ENCODE data around the gene SLC4A1. TPM values are rescaled to one million over a fixed set of nuclear protein-coding genes. Genes with fewer than 3 reads are reported as not detected.

SLC4A1 gene
- total RNA-seq, 3 donors from 2014 or later: 0.33 TPM; not detected in 2

DNA sequence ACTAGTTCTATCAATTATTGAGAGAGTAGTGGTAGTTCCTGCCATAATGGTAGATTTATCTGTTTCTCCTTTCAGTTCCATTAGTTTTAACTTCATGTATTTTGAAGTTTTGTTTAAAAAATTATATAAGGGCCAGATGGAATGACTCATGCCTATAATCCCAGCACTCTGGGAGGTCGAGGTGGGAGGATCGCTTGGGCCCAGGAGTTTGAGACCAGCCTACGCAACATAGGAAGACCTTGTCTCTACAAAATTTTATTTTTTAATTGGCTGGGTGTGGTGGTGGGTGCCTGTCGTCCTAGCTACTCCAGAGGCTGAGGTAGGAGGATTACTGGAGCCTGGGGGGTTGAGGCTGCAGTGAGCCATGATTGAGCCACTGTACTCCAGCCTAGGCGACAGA is 34.4 kb downstream of the SLC4A1 start:
- H3K27ac ChIP-seq: no peak overlapping the region
- intact Hi-C loops (cut with DNase I; ENCODE audit: low total_unique reads): no loop called here
- no peaks in the 10 kb centered on the region for H3K9me3 ChIP-seq
- no peaks in the 10 kb centered on the region for H3K27me3 ChIP-seq
- no peak overlapping the region for H3K4me3 ChIP-seq
- H3K36me3 ChIP-seq: no peaks in the 10 kb centered on the region
- DNase-seq (ENCODE audit: low spot score in 2 of 2): no peak
- TF ChIP-seq POLR2AphosphoS5 (IDR thresholded peaks at IDR 0.05) (no peak), POLR2A (IDR thresholded peaks at IDR 0.05) (no peak), CTCF (IDR thresholded peaks at IDR 0.05) (no peak)
- no peaks in the 10 kb centered on the region for H3K4me1 ChIP-seq

- Histone ChIP-seq H3K27me3 (no peaks in the 10 kb centered on the region), H3K4me3 (no peak overlapping the region), H3K4me1 (no peaks in the 10 kb centered on the region), H3K9me3 (no peaks in the 10 kb centered on the region), H3K27ac (no peak overlapping the region), H3K36me3 (no peaks in the 10 kb centered on the region)
- TF ChIP-seq POLR2A (IDR thresholded peaks at IDR 0.05) (no peak), CTCF (IDR thresholded peaks at IDR 0.05) (no peak), POLR2AphosphoS5 (IDR thresholded peaks at IDR 0.05) (no peak)
- DNase-seq (ENCODE audit: low spot score in 2 of 2): no peak
- intact Hi-C loops (cut with DNase I; ENCODE audit: low total_unique reads): no loop called here
Measured at GRCh38 chr17:44232061-44232460, 35.9 kb downstream of the SLC4A1 start.

DNA sequence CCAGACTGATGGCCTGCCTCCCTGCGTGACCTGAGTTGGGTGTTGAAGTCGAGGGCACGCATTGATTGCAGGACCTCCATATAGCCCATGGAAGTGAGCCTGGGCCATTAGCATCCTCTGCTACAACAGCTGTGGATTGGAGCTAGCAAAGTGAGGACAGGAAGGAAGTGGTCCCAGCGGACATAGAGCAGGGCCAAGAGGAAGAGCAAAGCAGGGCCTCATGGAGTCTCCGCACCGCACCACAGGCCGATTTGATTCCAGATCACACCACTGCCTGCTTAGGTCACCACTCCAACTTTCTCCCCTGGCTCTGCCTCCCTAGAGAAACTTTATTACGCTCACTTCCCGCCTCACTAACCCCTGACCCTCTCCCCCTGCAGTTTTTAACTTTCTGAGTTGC is 37.8 kb downstream of the SLC4A1 start:
- DNase-seq (ENCODE audit: low spot score in 2 of 2): no peak
- Histone ChIP-seq H3K4me3 (no peak overlapping the region), H3K36me3 (no peaks in the 10 kb centered on the region), H3K9me3 (no peaks in the 10 kb centered on the region), H3K27me3 (no peaks in the 10 kb centered on the region), H3K27ac (no peak overlapping the region), H3K4me1 (no peaks in the 10 kb centered on the region)
- intact Hi-C loops (cut with DNase I; ENCODE audit: low total_unique reads): no loop called here
- no peak for TF ChIP-seq POLR2AphosphoS5 (IDR thresholded peaks at IDR 0.05)
- TF ChIP-seq CTCF (IDR thresholded peaks at IDR 0.05): no peak
- no peak for TF ChIP-seq POLR2A (IDR thresholded peaks at IDR 0.05)

DNA sequence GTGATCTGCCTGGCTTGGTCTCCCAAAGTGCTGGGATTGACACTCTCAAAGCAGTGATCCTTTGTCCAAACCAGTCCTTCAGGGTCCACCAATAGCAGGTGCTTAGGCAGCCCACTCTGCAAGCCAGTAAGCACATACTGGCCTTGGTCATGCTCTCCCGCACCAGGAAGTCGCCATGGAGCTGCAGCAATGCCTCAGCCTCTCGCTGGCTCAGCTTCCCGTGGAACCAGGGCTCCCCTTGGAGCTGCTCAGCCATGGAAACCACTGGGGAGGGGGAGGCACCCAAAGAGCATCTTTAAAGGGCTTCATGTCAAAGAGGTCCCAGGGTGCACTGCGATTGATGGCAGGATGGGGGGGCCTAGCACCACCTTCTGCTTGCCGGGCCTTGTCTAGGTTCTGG is 38.8 kb downstream of the SLC4A1 start:
- no peaks in the 10 kb centered on the region for H3K9me3 ChIP-seq
- DNase-seq (ENCODE audit: low spot score in 2 of 2): no peak
- H3K4me3 ChIP-seq: no peak overlapping the region
- no peak overlapping the region for H3K27ac ChIP-seq
- intact Hi-C loops (cut with DNase I; ENCODE audit: low total_unique reads): no loop called here
- H3K27me3 ChIP-seq: no peaks in the 10 kb centered on the region
- TF ChIP-seq CTCF (IDR thresholded peaks at IDR 0.05) (no peak), POLR2A (IDR thresholded peaks at IDR 0.05) (no peak), POLR2AphosphoS5 (IDR thresholded peaks at IDR 0.05) (no peak)
- H3K36me3 ChIP-seq: no peaks in the 10 kb centered on the region
- no peaks in the 10 kb centered on the region for H3K4me1 ChIP-seq

- intact Hi-C loops (cut with DNase I; ENCODE audit: low total_unique reads): no loop called here
- TF ChIP-seq POLR2A (IDR thresholded peaks at IDR 0.05): no peak
- no peak for TF ChIP-seq CTCF (IDR thresholded peaks at IDR 0.05)
- TF ChIP-seq POLR2AphosphoS5 (IDR thresholded peaks at IDR 0.05): no peak
- H3K4me3 ChIP-seq: no peak overlapping the region
- H3K9me3 ChIP-seq: no peaks in the 10 kb centered on the region
- DNase-seq (ENCODE audit: low spot score in 2 of 2): no peak
- peaks cover 0 to 7% of the 10 kb centered on the region in 2 donors for H3K4me1 ChIP-seq
- peak overlapping the region; percentile 24 to 45 for H3K27ac ChIP-seq
- H3K27me3 ChIP-seq: no peaks in the 10 kb centered on the region
- no peaks in the 10 kb centered on the region for H3K36me3 ChIP-seq
Measured at GRCh38 chr17:44223541-44224071, 44.3 kb downstream of the SLC4A1 start.

Measured in breast epithelium (tissue), 4 donors.